ENCODE data around the gene ORC5.

ORC5 gene

GRCh38 chr7:104179178-104179577, 28.6 kb downstream of the ORC5 start:
- TF ChIP-seq TAF1 (IDR thresholded peaks at IDR 0.05; ENCODE audit: borderline replicate concordance, insufficient read depth, low read length) (no peak), SIN3A (IDR thresholded peaks at IDR 0.05; ENCODE audit: borderline replicate concordance, insufficient read depth, low read length) (no peak), FOXP2 (optimal IDR thresholded peaks at IDR 0.05; ENCODE audit: borderline replicate concordance, extremely low read depth, extremely low read length, insufficient read depth) (no peak), REST (IDR thresholded peaks at IDR 0.05; ENCODE audit: insufficient read depth in 1 of 2, low read depth in 2 of 2, low read length in 2 of 2) (no peak), POLR2AphosphoS5 (IDR thresholded peaks at IDR 0.05; ENCODE audit: low read depth, low read length) (no peak)

- no peak for TF ChIP-seq REST (IDR thresholded peaks at IDR 0.05; ENCODE audit: insufficient read depth in 1 of 2, low read depth in 2 of 2, low read length in 2 of 2)
- no peak for TF ChIP-seq SIN3A (IDR thresholded peaks at IDR 0.05; ENCODE audit: borderline replicate concordance, insufficient read depth, low read length)
- no peak for TF ChIP-seq TAF1 (IDR thresholded peaks at IDR 0.05; ENCODE audit: borderline replicate concordance, insufficient read depth, low read length)
- no peak for TF ChIP-seq FOXP2 (optimal IDR thresholded peaks at IDR 0.05; ENCODE audit: borderline replicate concordance, extremely low read depth, extremely low read length, insufficient read depth)
- no peak for TF ChIP-seq POLR2AphosphoS5 (IDR thresholded peaks at IDR 0.05; ENCODE audit: low read depth, low read length)
Measured at GRCh38 chr7:104176332-104176731, 31.5 kb downstream of the ORC5 start.

GRCh38 chr7:104175361-104175984, 32.3 kb downstream of the ORC5 start:
- TF ChIP-seq REST (IDR thresholded peaks at IDR 0.05; ENCODE audit: insufficient read depth in 1 of 2, low read depth in 2 of 2, low read length in 2 of 2) (no peak), TAF1 (IDR thresholded peaks at IDR 0.05; ENCODE audit: borderline replicate concordance, insufficient read depth, low read length) (no peak), FOXP2 (optimal IDR thresholded peaks at IDR 0.05; ENCODE audit: borderline replicate concordance, extremely low read depth, extremely low read length, insufficient read depth) (no peak), SIN3A (IDR thresholded peaks at IDR 0.05; ENCODE audit: borderline replicate concordance, insufficient read depth, low read length) (no peak), POLR2AphosphoS5 (IDR thresholded peaks at IDR 0.05; ENCODE audit: low read depth, low read length) (no peak)

GRCh38 chr7:104174798-104175197, 33.0 kb downstream of the ORC5 start:
- TF ChIP-seq TAF1 (IDR thresholded peaks at IDR 0.05; ENCODE audit: borderline replicate concordance, insufficient read depth, low read length) (no peak), POLR2AphosphoS5 (IDR thresholded peaks at IDR 0.05; ENCODE audit: low read depth, low read length) (no peak)

- no peak for TF ChIP-seq SIN3A (IDR thresholded peaks at IDR 0.05; ENCODE audit: borderline replicate concordance, insufficient read depth, low read length)
- TF ChIP-seq TAF1 (IDR thresholded peaks at IDR 0.05; ENCODE audit: borderline replicate concordance, insufficient read depth, low read length), result no peak
- TF ChIP-seq FOXP2 (optimal IDR thresholded peaks at IDR 0.05; ENCODE audit: borderline replicate concordance, extremely low read depth, extremely low read length, insufficient read depth), result no peak
- TF ChIP-seq POLR2AphosphoS5 (IDR thresholded peaks at IDR 0.05; ENCODE audit: low read depth, low read length), result no peak
- no peak for TF ChIP-seq REST (IDR thresholded peaks at IDR 0.05; ENCODE audit: insufficient read depth in 1 of 2, low read depth in 2 of 2, low read length in 2 of 2)
Measured at GRCh38 chr7:104162081-104162480, 45.7 kb downstream of the ORC5 start.

Data from PFSK-1 (cell line).